Endothelial cell of umbilical vein (primary cell): ENCODE results near the gene PREP.

Experiments
- CTCF ChIP-seq, 2 donors: IDR thresholded peaks; 1 replicate in 1 of 2; 2 replicates in 1 of 2; pipeline ENCODE4 v1.5.1; 2011; ENCODE audit warnings: low read length in 2 of 2, mild to moderate bottlenecking in 2 of 2, moderate library complexity in 2 of 2, control low read depth in 1 of 2, inconsistent platforms in 1 of 2, low read depth in 1 of 2; ENCODE audit not compliant: insufficient read depth in 1 of 2; ENCODE audit errors: extremely low read depth in 1 of 2
- JUN ChIP-seq: IDR thresholded peaks from 2 replicates; pipeline ENCODE4 v1.6.1; 2011; ENCODE audit warnings: borderline replicate concordance, low read depth; ENCODE audit not compliant: insufficient read length, insufficient read depth
- POLR2A ChIP-seq: IDR thresholded peaks from 2 replicates; pipeline ENCODE4 v1.6.1; 2012; ENCODE audit warnings: low read depth, mild to moderate bottlenecking, control low read depth, low read length
- POLR2AphosphoS5 ChIP-seq: IDR thresholded peaks from 2 replicates; pipeline ENCODE4 v1.6.1; 2012; ENCODE audit warnings: low read depth, mild to moderate bottlenecking, control low read depth, low read length, moderate library complexity; ENCODE audit not compliant: insufficient read depth

- TF ChIP-seq CTCF (IDR thresholded peaks at IDR 0.05; ENCODE audit: extremely low read depth in 1 of 2, insufficient read depth in 1 of 2, low read depth in 1 of 2, low read length in 2 of 2) (no peak), POLR2AphosphoS5 (no peak), JUN (no peak), POLR2A (no peak)
These were observed 4.0 kb downstream of the PREP start for GRCh38 chr6:105398859-105399258.
